ENCODE data around the gene CPNE5. TPM values are rescaled to one million over a fixed set of nuclear protein-coding genes. Genes with fewer than 3 reads are reported as not detected.

The CPNE5 gene
- total RNA-seq, 3 donors from 2014 or later (not counting 1 experiment from before 2014, with no cell fraction given): 1.2 to 8.5 (median 2.0) TPM

DNA sequence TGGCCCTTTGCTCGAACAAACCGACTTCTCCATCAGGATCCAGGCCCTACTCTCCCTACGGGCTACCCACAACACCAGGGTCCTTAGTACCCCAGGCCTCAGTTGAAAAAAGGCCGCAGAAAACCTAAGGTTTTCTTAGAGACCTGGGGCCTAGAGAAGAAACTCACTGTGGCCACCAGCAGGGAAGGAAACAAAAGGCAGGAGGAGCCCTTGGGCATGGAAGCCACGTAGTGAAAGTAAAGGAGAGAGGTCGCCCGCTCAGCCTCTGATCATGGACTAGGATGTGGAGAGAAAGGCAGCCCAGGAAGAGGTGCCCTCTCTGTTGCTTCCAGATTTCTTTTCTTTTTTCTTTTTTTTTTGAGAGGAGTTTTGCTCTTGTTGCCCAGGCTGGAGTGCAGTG lies 31.5 kb downstream of the CPNE5 start:
- H3K27ac ChIP-seq (ENCODE audit: low read length): no peak overlapping the region
- 89% methylated on average over 7 of the region's 7 CpGs for WGBS (ENCODE audit: insufficient coverage)
- H3K36me3 Mint-ChIP-seq: no peaks in the 10 kb centered on the region
- no peaks in the 10 kb centered on the region for H3K9me3 Mint-ChIP-seq
- peaks cover 9 to 21% of the 10 kb centered on the region in 2 donors for H3K27me3 Mint-ChIP-seq (ENCODE audit: low read depth in 2 of 2)
- no peak for ATAC-seq
- H3K4me3 ChIP-seq (ENCODE audit: low read length): no peak overlapping the region
- no peak for DNase-seq
- H3K9me3 ChIP-seq (ENCODE audit: control insufficient read depth, insufficient read depth, low read length): no peaks in the 10 kb centered on the region
- TF ChIP-seq, protein P1, sequence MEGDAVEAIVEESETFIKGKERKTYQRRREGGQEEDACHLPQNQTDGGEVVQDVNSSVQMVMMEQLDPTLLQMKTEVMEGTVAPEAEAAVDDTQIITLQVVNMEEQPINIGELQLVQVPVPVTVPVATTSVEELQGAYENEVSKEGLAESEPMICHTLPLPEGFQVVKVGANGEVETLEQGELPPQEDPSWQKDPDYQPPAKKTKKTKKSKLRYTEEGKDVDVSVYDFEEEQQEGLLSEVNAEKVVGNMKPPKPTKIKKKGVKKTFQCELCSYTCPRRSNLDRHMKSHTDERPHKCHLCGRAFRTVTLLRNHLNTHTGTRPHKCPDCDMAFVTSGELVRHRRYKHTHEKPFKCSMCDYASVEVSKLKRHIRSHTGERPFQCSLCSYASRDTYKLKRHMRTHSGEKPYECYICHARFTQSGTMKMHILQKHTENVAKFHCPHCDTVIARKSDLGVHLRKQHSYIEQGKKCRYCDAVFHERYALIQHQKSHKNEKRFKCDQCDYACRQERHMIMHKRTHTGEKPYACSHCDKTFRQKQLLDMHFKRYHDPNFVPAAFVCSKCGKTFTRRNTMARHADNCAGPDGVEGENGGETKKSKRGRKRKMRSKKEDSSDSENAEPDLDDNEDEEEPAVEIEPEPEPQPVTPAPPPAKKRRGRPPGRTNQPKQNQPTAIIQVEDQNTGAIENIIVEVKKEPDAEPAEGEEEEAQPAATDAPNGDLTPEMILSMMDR (IDR thresholded peaks at IDR 0.05): no peak
- no peaks in the 10 kb centered on the region for H3K36me3 ChIP-seq (ENCODE audit: control insufficient read depth, insufficient read depth, low read length)
- H3K4me3 Mint-ChIP-seq: no peak overlapping the region
- no peaks in the 10 kb centered on the region for H3K4me1 Mint-ChIP-seq
- no peaks in the 10 kb centered on the region for H3K27me3 ChIP-seq (ENCODE audit: control insufficient read depth, insufficient read depth, low read length)
- H3K4me1 ChIP-seq (ENCODE audit: control insufficient read depth, insufficient read depth, low read length): no peaks in the 10 kb centered on the region
- intact Hi-C loops (cut with micrococcal nuclease): no loop called here
- H3K27ac Mint-ChIP-seq: no peak overlapping the region

GRCh38 chr6:36807143-36807542 lies 32.1 kb downstream of the CPNE5 start:
- H3K4me3 Mint-ChIP-seq: no peak overlapping the region
- H3K4me1 Mint-ChIP-seq: no peaks in the 10 kb centered on the region
- no peaks in the 10 kb centered on the region for H3K36me3 ChIP-seq (ENCODE audit: control insufficient read depth, insufficient read depth, low read length)

GRCh38 chr6:36805917-36806316 lies 33.3 kb downstream of the CPNE5 start:
- no peaks in the 10 kb centered on the region for H3K27me3 ChIP-seq (ENCODE audit: control insufficient read depth, insufficient read depth, low read length)
- no peak for DNase-seq
- no peaks in the 10 kb centered on the region for H3K4me1 ChIP-seq (ENCODE audit: control insufficient read depth, insufficient read depth, low read length)
- intact Hi-C loops (cut with micrococcal nuclease): no loop called here
- no peaks in the 10 kb centered on the region for H3K36me3 ChIP-seq (ENCODE audit: control insufficient read depth, insufficient read depth, low read length)
- no peak overlapping the region for H3K27ac ChIP-seq (ENCODE audit: low read length)
- no peak overlapping the region for H3K4me3 ChIP-seq (ENCODE audit: low read length)
- TF ChIP-seq, protein P1 (IDR thresholded peaks at IDR 0.05): no peak
- no peak for ATAC-seq
- Mint-ChIP-seq H3K9me3 (no peaks in the 10 kb centered on the region), H3K36me3 (no peaks in the 10 kb centered on the region), H3K4me3 (no peak overlapping the region), H3K4me1 (no peaks in the 10 kb centered on the region), H3K27me3 (ENCODE audit: low read depth in 2 of 2) (peaks cover 9 to 21% of the 10 kb centered on the region in 2 donors), H3K27ac (no peak overlapping the region)
- no peaks in the 10 kb centered on the region for H3K9me3 ChIP-seq (ENCODE audit: control insufficient read depth, insufficient read depth, low read length)
- 86% methylated on average over 7 of the region's 8 CpGs for WGBS (ENCODE audit: insufficient coverage)

More at GRCh38 chr6:36807143-36807542, 32.1 kb downstream of the CPNE5 start:
- DNase-seq: no peak
- Histone ChIP-seq H3K27ac (ENCODE audit: low read length) (no peak overlapping the region), H3K4me1 (ENCODE audit: control insufficient read depth, insufficient read depth, low read length) (no peaks in the 10 kb centered on the region), H3K27me3 (ENCODE audit: control insufficient read depth, insufficient read depth, low read length) (no peaks in the 10 kb centered on the region), H3K4me3 (ENCODE audit: low read length) (no peak overlapping the region), H3K9me3 (ENCODE audit: control insufficient read depth, insufficient read depth, low read length) (no peaks in the 10 kb centered on the region)
- Mint-ChIP-seq H3K9me3 (no peaks in the 10 kb centered on the region), H3K27me3 (ENCODE audit: low read depth in 2 of 2) (peaks cover 9 to 21% of the 10 kb centered on the region in 2 donors), H3K36me3 (no peaks in the 10 kb centered on the region), H3K27ac (no peak overlapping the region)
- intact Hi-C loops (cut with micrococcal nuclease): no loop called here
- TF ChIP-seq, protein P1 (IDR thresholded peaks at IDR 0.05): no peak
- WGBS (ENCODE audit: insufficient coverage): 86% methylated on average over 5 of the region's 5 CpGs
- no peak for ATAC-seq

DNA sequence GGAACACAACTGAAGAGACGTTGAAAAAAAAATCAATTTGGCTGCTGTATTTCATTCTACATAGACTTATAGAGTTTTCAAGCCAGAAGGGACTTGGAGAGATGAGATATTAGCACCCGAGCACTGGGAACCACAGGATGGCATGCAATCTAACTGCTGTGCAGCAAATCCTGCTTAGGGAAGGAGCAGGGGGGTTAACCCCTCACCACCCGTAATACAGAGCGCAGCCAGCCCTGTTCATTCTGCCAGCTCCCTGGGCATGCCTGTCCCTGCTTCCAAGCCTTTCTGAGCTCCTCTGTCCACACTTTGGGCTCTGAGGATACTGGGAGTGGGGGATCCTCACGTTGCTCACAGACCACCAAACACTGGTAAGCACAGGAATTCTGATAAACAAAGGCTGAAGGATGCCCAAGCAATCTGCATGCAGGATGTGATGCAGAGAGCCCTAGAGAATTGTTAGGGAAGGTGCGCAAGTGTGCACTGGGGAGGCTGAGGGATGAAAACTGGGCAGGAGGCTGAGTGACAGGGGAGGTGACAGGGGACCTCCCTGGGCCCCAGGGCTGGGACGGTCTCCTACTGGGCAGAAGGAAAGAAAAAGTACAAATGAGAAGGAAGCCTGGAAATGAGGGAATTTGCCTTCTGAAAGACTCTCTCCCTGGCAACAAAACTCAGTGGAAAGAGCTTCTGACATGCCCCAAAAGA lies 34.0 kb downstream of the CPNE5 start:
- 76% methylated on average over 7 of the region's 7 CpGs for WGBS (ENCODE audit: insufficient coverage)
- no peak overlapping the region for H3K27ac ChIP-seq (ENCODE audit: low read length)
- H3K27me3 ChIP-seq (ENCODE audit: control insufficient read depth, insufficient read depth, low read length): no peaks in the 10 kb centered on the region
- DNase-seq (no peak), ATAC-seq (no peak)
- intact Hi-C loops (cut with micrococcal nuclease): no loop called here
- no peaks in the 10 kb centered on the region for H3K4me1 ChIP-seq (ENCODE audit: control insufficient read depth, insufficient read depth, low read length)
- Mint-ChIP-seq H3K4me1 (no peaks in the 10 kb centered on the region), H3K9me3 (no peaks in the 10 kb centered on the region), H3K36me3 (no peaks in the 10 kb centered on the region), H3K4me3 (no peak overlapping the region), H3K27ac (no peak overlapping the region), H3K27me3 (ENCODE audit: low read depth in 2 of 2) (peaks cover 9 to 22% of the 10 kb centered on the region in 2 donors)
- no peaks in the 10 kb centered on the region for H3K36me3 ChIP-seq (ENCODE audit: control insufficient read depth, insufficient read depth, low read length)
- TF ChIP-seq, protein P1 (IDR thresholded peaks at IDR 0.05): no peak
- no peaks in the 10 kb centered on the region for H3K9me3 ChIP-seq (ENCODE audit: control insufficient read depth, insufficient read depth, low read length)
- H3K4me3 ChIP-seq (ENCODE audit: low read length): no peak overlapping the region

Measured in natural killer cell (primary cell).